DND-41 (cell line): ENCODE results near the gene LIX1L.

ENCODE experiments used
- ATAC-seq: fragments of 200-7000 bp; cut with Tn5 transposase; 3 replicates; pipeline ENCODE4 v1.9.1; 2021; ENCODE audit warnings: low read depth; ENCODE audit not compliant: insufficient read depth
- DNase-seq: peaks from one replicate; pipeline ENCODE4 v3.0.0-alpha.2; 2020
- H2AFZ ChIP-seq: 2 replicates; pipeline ENCODE4 v1.6.0; 2012; ENCODE audit warnings: low read depth, low read length
- H3K27ac ChIP-seq: 2 replicates; pipeline ENCODE4 v1.5.1; 2012; ENCODE audit warnings: low read length, inconsistent platforms
- H3K27me3 ChIP-seq: fragments of 200-600 bp; sonication (generic); 2 replicates; pipeline ENCODE4 v1.6.0; 2012; ENCODE audit warnings: low read length, mild to moderate bottlenecking, inconsistent platforms; ENCODE audit not compliant: insufficient read depth, poor library complexity
- H3K36me3 ChIP-seq: 2 replicates; pipeline ENCODE4 v1.5.1; 2012; ENCODE audit warnings: low read length, inconsistent platforms; ENCODE audit not compliant: insufficient read depth
- H3K4me1 ChIP-seq: 2 replicates; pipeline ENCODE4 v1.5.1; 2012; ENCODE audit warnings: mild to moderate bottlenecking, low read length; ENCODE audit not compliant: insufficient read depth
- H3K4me2 ChIP-seq: 2 replicates; pipeline ENCODE4 v1.6.0; 2012; ENCODE audit warnings: mild to moderate bottlenecking, moderate library complexity, low read length, inconsistent platforms; ENCODE audit not compliant: insufficient read depth
- H3K4me3 ChIP-seq, 2 experiments: fragments of 200-600 bp in 1 of 2; shearing (Covaris generic) in 1 of 2; 2 replicates each; pipeline ENCODE4 v1.5.1; 2012 to 2016; ENCODE audit warnings: inconsistent platforms in 2 of 2, low read length in 2 of 2, mild to moderate bottlenecking in 2 of 2, low read depth in 1 of 2, moderate library complexity in 1 of 2
- H3K79me2 ChIP-seq: 2 replicates; pipeline ENCODE4 v1.6.0; 2012; ENCODE audit warnings: low read length, inconsistent platforms; ENCODE audit not compliant: insufficient read depth
- H3K9ac ChIP-seq: 2 replicates; pipeline ENCODE4 v1.6.0; 2012; ENCODE audit warnings: low read depth, mild to moderate bottlenecking, inconsistent platforms, low read length, moderate library complexity
- H3K9me3 ChIP-seq: 2 replicates; pipeline ENCODE4 v1.5.1; 2012; ENCODE audit warnings: low read length, moderate library complexity, mild to moderate bottlenecking, inconsistent platforms; ENCODE audit not compliant: insufficient read depth, severe bottlenecking
- H4K20me1 ChIP-seq: 2 replicates; pipeline ENCODE4 v1.6.0; 2012; ENCODE audit warnings: low read length; ENCODE audit not compliant: insufficient read depth
- CTCF ChIP-seq: IDR thresholded peaks from 2 replicates; pipeline ENCODE4 v1.5.1; 2012; ENCODE audit warnings: borderline replicate concordance, low read length, moderate library complexity, mild to moderate bottlenecking; ENCODE audit not compliant: poor library complexity, severe bottlenecking; ENCODE audit errors: extremely low read depth
- EZH2 ChIP-seq: IDR thresholded peaks from 3 replicates; pipeline ENCODE4 v1.6.1; 2012; ENCODE audit warnings: borderline replicate concordance, low read depth, mild to moderate bottlenecking, moderate library complexity, low read length, inconsistent platforms; ENCODE audit not compliant: severe bottlenecking

Gene LIX1L

GRCh38 chr1:145955436-145955835 lies 2.4 kb downstream of the LIX1L start:
- TF ChIP-seq EZH2 (no peak), CTCF (no peak)
- Histone ChIP-seq H3K9me3 (no peaks in the 10 kb centered on the region), H3K27ac (no peak overlapping the region), H3K27me3 (no peaks in the 10 kb centered on the region), H3K4me2 (peak overlapping the region; percentile 74), H3K9ac (peak overlapping the region; percentile 71; the same call in 1 of the 2 replicates), H3K36me3 (peaks cover 25% of the 10 kb centered on the region), H3K4me3 (peak overlapping the region in 1 of 2 experiments; percentile 86; a peak in 2 of 4 replicates), H2AFZ (no peak overlapping the region), H3K79me2 (peaks cover 67% of the 10 kb centered on the region), H3K4me1 (peaks cover 62% of the 10 kb centered on the region), H4K20me1 (no peaks in the 10 kb centered on the region)
- DNase-seq = no peak
- ATAC-seq = no peak

GRCh38 chr1:145953861-145954260 lies 4.0 kb downstream of the LIX1L start:
- H3K4me3 ChIP-seq = no peak overlapping the region

GRCh38 chr1:145952903-145953302 lies 4.9 kb downstream of the LIX1L start:
- no peak for ATAC-seq
- Histone ChIP-seq H3K27me3 (no peaks in the 10 kb centered on the region), H3K9me3 (no peaks in the 10 kb centered on the region), H3K9ac (no peak overlapping the region), H3K4me2 (no peak overlapping the region), H3K79me2 (peaks cover 76% of the 10 kb centered on the region), H3K4me1 (peaks cover 38% of the 10 kb centered on the region), H4K20me1 (no peaks in the 10 kb centered on the region; the same call in 1 of the 2 replicates), H2AFZ (no peak overlapping the region), H3K36me3 (peaks cover 29% of the 10 kb centered on the region), H3K4me3 (no peak overlapping the region), H3K27ac (no peak overlapping the region)
- TF ChIP-seq CTCF (no peak), EZH2 (no peak)
- no peak for DNase-seq

More at GRCh38 chr1:145953861-145954260, 4.0 kb downstream of the LIX1L start:
- peaks cover 29% of the 10 kb centered on the region for H3K36me3 ChIP-seq
- TF ChIP-seq EZH2 = no peak
- no peak for TF ChIP-seq CTCF
- H3K79me2 ChIP-seq = peaks cover 76% of the 10 kb centered on the region
- ATAC-seq (no peak), DNase-seq (no peak)
- no peak overlapping the region for H3K9ac ChIP-seq
- H3K27ac ChIP-seq = no peak overlapping the region
- no peak overlapping the region for H3K4me2 ChIP-seq
- H4K20me1 ChIP-seq = no peaks in the 10 kb centered on the region; the same call in 1 of the 2 replicates
- H2AFZ ChIP-seq = no peak overlapping the region
- H3K9me3 ChIP-seq = no peaks in the 10 kb centered on the region
- H3K4me1 ChIP-seq = peaks cover 47% of the 10 kb centered on the region
- H3K27me3 ChIP-seq = no peaks in the 10 kb centered on the region

GRCh38 chr1:145951526-145951925 lies 6.3 kb downstream of the LIX1L start:
- Histone ChIP-seq H4K20me1 (no peaks in the 10 kb centered on the region; the same call in 1 of the 2 replicates), H3K4me2 (no peak overlapping the region), H3K4me1 (peaks cover 31% of the 10 kb centered on the region), H3K4me3 (no peak overlapping the region), H3K9me3 (no peaks in the 10 kb centered on the region), H3K9ac (no peak overlapping the region), H3K79me2 (peaks cover 69% of the 10 kb centered on the region), H3K36me3 (peaks cover 42% of the 10 kb centered on the region), H3K27me3 (no peaks in the 10 kb centered on the region), H3K27ac (no peak overlapping the region), H2AFZ (no peak overlapping the region)
- DNase-seq = no peak
- ATAC-seq = no peak
- no peak for TF ChIP-seq EZH2
- TF ChIP-seq CTCF = no peak
